Activated CD4-positive, alpha-beta T cell treated with anti-CD3 and anti-CD28 coated beads, Interleukin-2, amount 50 U/mL, for 48 hours (primary cell): ENCODE results near the gene LYST.
"Not testable (repeated sequence)": the region's sequence is repeated elsewhere in the genome, so short reads cannot be mapped to it uniquely, and the experiment has no call there.

Experiments
- DNase-seq, 2 experiments: peaks; one replicate each; pipeline ENCODE4 v3.0.0-alpha.2; 2020

The LYST gene

GRCh38 chr1:235858766-235859165 is 7.9 kb downstream of the LYST start:
- DNase-seq, result no peak

- DNase-seq, result no peak
Observed at GRCh38 chr1:235857756-235858155, 8.9 kb downstream of the LYST start.

- no peak for DNase-seq
Observed at GRCh38 chr1:235855811-235856429, 10.8 kb downstream of the LYST start.

GRCh38 chr1:235854347-235854746 is 12.4 kb downstream of the LYST start:
- DNase-seq, result no peak

- no peak for DNase-seq
Observed at GRCh38 chr1:235853653-235854052, 13.1 kb downstream of the LYST start.

- DNase-seq, result no peak
Observed at GRCh38 chr1:235852887-235853286, 13.8 kb downstream of the LYST start.

- DNase-seq, result no peak
Observed at GRCh38 chr1:235851939-235852338, 14.8 kb downstream of the LYST start.

GRCh38 chr1:235848251-235848650 is 18.5 kb downstream of the LYST start:
- not testable (repeated sequence) for DNase-seq

- DNase-seq, result not testable (repeated sequence)
Observed at GRCh38 chr1:235845656-235846107, 21.0 kb downstream of the LYST start.

- DNase-seq, result no peak
Observed at GRCh38 chr1:235844776-235845175, 21.9 kb downstream of the LYST start.

- no peak for DNase-seq
Observed at GRCh38 chr1:235843461-235843961, 23.2 kb downstream of the LYST start.

- DNase-seq, result no peak
Observed at GRCh38 chr1:235841938-235842545, 24.7 kb downstream of the LYST start.

GRCh38 chr1:235838021-235838420 is 28.7 kb downstream of the LYST start:
- no peak for DNase-seq

- DNase-seq, result no peak
Observed at GRCh38 chr1:235835226-235835625, 31.5 kb downstream of the LYST start.

- DNase-seq, result no peak
Observed at GRCh38 chr1:235834620-235835019, 32.1 kb downstream of the LYST start.

GRCh38 chr1:235832011-235832410 is 34.7 kb downstream of the LYST start:
- DNase-seq, result no peak

- peak; percentile 38 to 49 for DNase-seq
Observed at GRCh38 chr1:235831148-235831547, 35.6 kb downstream of the LYST start.

- DNase-seq, result no peak
Observed at GRCh38 chr1:235826102-235826854, 40.4 kb downstream of the LYST start.

- no peak for DNase-seq
Observed at GRCh38 chr1:235825229-235825628, 41.5 kb downstream of the LYST start.

GRCh38 chr1:235823684-235824083 is 43.0 kb downstream of the LYST start:
- no peak for DNase-seq

- no peak for DNase-seq
Observed at GRCh38 chr1:235822685-235823084, 44.0 kb downstream of the LYST start.

GRCh38 chr1:235821361-235821981 is 45.2 kb downstream of the LYST start:
- DNase-seq, result no peak

- DNase-seq, result no peak
Observed at GRCh38 chr1:235820061-235820460, 46.6 kb downstream of the LYST start.
